C4-2B (cell line): ENCODE data around the gene SLC13A1.

Experiments used
- ZFX ChIP-seq: fragments of 450-650 bp; IDR thresholded peaks from 2 replicates; pipeline ENCODE4 v1.6.1; 2017
- TF ChIP-seq, protein P1 (sequence below): fragments of 450-650 bp; conservative IDR thresholded peaks from 2 replicates; pipeline ENCODE4 v1.5.1; 2017; ENCODE audit warnings: mild to moderate bottlenecking

DNA sequence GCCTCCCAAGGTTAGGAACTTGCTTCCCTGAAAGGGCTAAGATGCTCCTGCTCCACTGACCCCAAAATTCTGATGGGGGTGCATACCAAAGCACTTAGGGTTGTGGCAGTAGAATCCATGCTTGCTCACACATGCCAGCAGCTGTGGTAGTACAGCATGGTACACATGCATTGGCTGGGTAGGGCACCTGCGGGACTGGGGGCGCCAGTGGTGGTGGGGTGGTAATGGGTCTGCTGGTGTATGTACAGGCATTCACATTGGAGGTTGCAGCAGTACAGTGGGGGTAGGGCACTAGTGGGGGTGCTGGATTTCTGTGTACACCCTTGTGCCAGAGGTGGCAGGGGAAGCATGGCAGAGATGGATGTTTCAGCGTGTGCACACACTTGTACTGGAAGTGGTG, 132.0 kb downstream of the SLC13A1 start:
- TF ChIP-seq, protein P1, sequence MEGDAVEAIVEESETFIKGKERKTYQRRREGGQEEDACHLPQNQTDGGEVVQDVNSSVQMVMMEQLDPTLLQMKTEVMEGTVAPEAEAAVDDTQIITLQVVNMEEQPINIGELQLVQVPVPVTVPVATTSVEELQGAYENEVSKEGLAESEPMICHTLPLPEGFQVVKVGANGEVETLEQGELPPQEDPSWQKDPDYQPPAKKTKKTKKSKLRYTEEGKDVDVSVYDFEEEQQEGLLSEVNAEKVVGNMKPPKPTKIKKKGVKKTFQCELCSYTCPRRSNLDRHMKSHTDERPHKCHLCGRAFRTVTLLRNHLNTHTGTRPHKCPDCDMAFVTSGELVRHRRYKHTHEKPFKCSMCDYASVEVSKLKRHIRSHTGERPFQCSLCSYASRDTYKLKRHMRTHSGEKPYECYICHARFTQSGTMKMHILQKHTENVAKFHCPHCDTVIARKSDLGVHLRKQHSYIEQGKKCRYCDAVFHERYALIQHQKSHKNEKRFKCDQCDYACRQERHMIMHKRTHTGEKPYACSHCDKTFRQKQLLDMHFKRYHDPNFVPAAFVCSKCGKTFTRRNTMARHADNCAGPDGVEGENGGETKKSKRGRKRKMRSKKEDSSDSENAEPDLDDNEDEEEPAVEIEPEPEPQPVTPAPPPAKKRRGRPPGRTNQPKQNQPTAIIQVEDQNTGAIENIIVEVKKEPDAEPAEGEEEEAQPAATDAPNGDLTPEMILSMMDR = no peak
- no peak for TF ChIP-seq ZFX
